Natural killer cell (primary cell): Measurements from ENCODE around the gene FAM110D. TPM values are rescaled to one million over a fixed set of nuclear protein-coding genes. Genes with fewer than 3 reads are reported as not detected.

Experiments
- ATAC-seq, 3 donors: fragments of 150-1000 bp in 2 of 3; fragments of 200-7000 bp in 1 of 3; cut with Tn5 transposase; 1 replicate in 1 of 3; 2 replicates in 2 of 3; pipeline ENCODE4 v1.10.0; 2021; ENCODE audit warnings: mild to moderate bottlenecking in 2 of 3, moderate library complexity in 2 of 3
- DNase-seq, 2 donors: peaks; one replicate each; pipeline versions ENCODE4 v3.0.0 to v3.0.0-alpha.2; 2013 to 2021; ENCODE audit warnings: mixed read lengths in 1 of 2
- H3K27ac ChIP-seq: one replicate; pipeline ENCODE4 v1.5.1; 2013; ENCODE audit warnings: mild to moderate bottlenecking, low read length
- H3K27me3 ChIP-seq: one replicate; pipeline ENCODE4 v1.6.1; 2013; ENCODE audit warnings: low read length; ENCODE audit not compliant: control insufficient read depth, insufficient read depth
- H3K36me3 ChIP-seq: one replicate; pipeline ENCODE4 v1.6.1; 2013; ENCODE audit warnings: low read length; ENCODE audit not compliant: control insufficient read depth, insufficient read depth
- H3K4me1 ChIP-seq: one replicate; pipeline ENCODE4 v1.6.1; 2013; ENCODE audit warnings: low read length; ENCODE audit not compliant: control insufficient read depth, insufficient read depth
- H3K4me3 ChIP-seq: one replicate; pipeline ENCODE4 v1.5.1; 2013; ENCODE audit warnings: low read length
- H3K9me3 ChIP-seq: one replicate; pipeline ENCODE4 v1.6.1; 2013; ENCODE audit warnings: low read length; ENCODE audit not compliant: control insufficient read depth, insufficient read depth
- H3K27ac Mint-ChIP-seq, 2 donors: one replicate each; pipeline ENCODE4 v1.8.0; 2022; ENCODE audit warnings: mild to moderate bottlenecking in 2 of 2, mixed read lengths in 2 of 2, moderate library complexity in 1 of 2
- H3K27me3 Mint-ChIP-seq, 2 donors: one replicate each; pipeline ENCODE4 v1.8.0; 2022; ENCODE audit warnings: low read depth in 2 of 2, mixed read lengths in 2 of 2
- H3K36me3 Mint-ChIP-seq: one replicate; pipeline ENCODE4 v1.8.0; 2022; ENCODE audit warnings: mixed read lengths
- H3K4me1 Mint-ChIP-seq, 2 donors: one replicate each; pipeline ENCODE4 v1.8.0; 2022; ENCODE audit warnings: mixed read lengths in 2 of 2
- H3K4me3 Mint-ChIP-seq: one replicate; pipeline ENCODE4 v1.8.0; 2022; ENCODE audit warnings: mild to moderate bottlenecking, moderate library complexity, mixed read lengths
- H3K9me3 Mint-ChIP-seq, 2 donors: one replicate each; pipeline ENCODE4 v1.8.0; 2022; ENCODE audit warnings: mixed read lengths in 2 of 2
- CTCF ChIP-seq: fragments of 200-600 bp; IDR thresholded peaks from one replicate; pipeline ENCODE4 v1.8.0; 2022; ENCODE audit warnings: antibody characterized with exemption
- WGBS: methylation state at CpG from one replicate; pipeline ENCODE4 v1.1.7; 2013; ENCODE audit warnings: missing lambda C conversion rate; ENCODE audit not compliant: insufficient coverage; 5-methylcytosine and 5-hydroxymethylcytosine counted together
- intact Hi-C: fragments of 100-400 bp; cut with micrococcal nuclease; formaldehyde crosslinking; loops from one replicate; pipeline ENCODE4 v1.14.2; 2022
- total RNA-seq, 4 donors: library from RNA; stranded (reverse); fragments of 120-200 nt in 1 of 4; gene quantifications; one replicate each; pipeline versions ENCODE4 v1.2.3 to v1.2.4, GENCODE V29; 2013 to 2022

FAM110D gene
- total RNA-seq, 3 donors from 2014 or later (not counting 1 experiment from before 2014, with no cell fraction given), result not detected

- Histone ChIP-seq H3K4me1 (no peaks in the 10 kb centered on the region), H3K36me3 (no peaks in the 10 kb centered on the region), H3K4me3 (no peak overlapping the region), H3K9me3 (no peaks in the 10 kb centered on the region), H3K27ac (no peak overlapping the region), H3K27me3 (no peaks in the 10 kb centered on the region)
- TF ChIP-seq CTCF, result no peak
- DNase-seq, result no peak
- no peaks in the 10 kb centered on the region for H3K36me3 Mint-ChIP-seq
- H3K27ac Mint-ChIP-seq, result no peak overlapping the region
- intact Hi-C loops, result no loop called here
- 75% methylated on average over 2 of the region's 3 CpGs for WGBS
- H3K4me1 Mint-ChIP-seq, result peaks cover 0 to 4% of the 10 kb centered on the region in 2 donors
- no peak overlapping the region for H3K4me3 Mint-ChIP-seq
- H3K27me3 Mint-ChIP-seq, result peaks cover 7 to 12% of the 10 kb centered on the region in 2 donors
- no peaks in the 10 kb centered on the region for H3K9me3 Mint-ChIP-seq
- no peak for ATAC-seq
These were observed 36.9 kb downstream of the FAM110D start for GRCh38 chr1:26195805-26196204.

- Mint-ChIP-seq H3K9me3 (no peaks in the 10 kb centered on the region), H3K36me3 (no peaks in the 10 kb centered on the region), H3K4me1 (peaks cover 6 to 7% of the 10 kb centered on the region in 2 donors), H3K27ac (no peak overlapping the region), H3K27me3 (peaks cover 9 to 12% of the 10 kb centered on the region in 2 donors), H3K4me3 (no peak overlapping the region)
- Histone ChIP-seq H3K4me1 (peaks cover 5% of the 10 kb centered on the region), H3K9me3 (no peaks in the 10 kb centered on the region), H3K27ac (no peak overlapping the region), H3K27me3 (no peaks in the 10 kb centered on the region), H3K4me3 (no peak overlapping the region), H3K36me3 (no peaks in the 10 kb centered on the region)
- intact Hi-C loops, result no loop called here
- DNase-seq (no peak), ATAC-seq (no peak)
- 86% methylated on average over 3 of the region's 3 CpGs for WGBS
- TF ChIP-seq CTCF, result no peak
These were observed 38.4 kb downstream of the FAM110D start for GRCh38 chr1:26197301-26197700.

GRCh38 chr1:26197813-26198212 lies 38.9 kb downstream of the FAM110D start:
- Mint-ChIP-seq H3K4me1 (peaks cover 6 to 8% of the 10 kb centered on the region in 2 donors), H3K27ac (no peak overlapping the region), H3K36me3 (no peaks in the 10 kb centered on the region), H3K27me3 (peaks cover 9 to 12% of the 10 kb centered on the region in 2 donors), H3K4me3 (no peak overlapping the region), H3K9me3 (no peaks in the 10 kb centered on the region)
- H3K36me3 ChIP-seq, result no peaks in the 10 kb centered on the region
- no peak for TF ChIP-seq CTCF
- intact Hi-C loops, result no loop called here
- H3K4me1 ChIP-seq, result peaks cover 8% of the 10 kb centered on the region
- DNase-seq, result no peak
- no peaks in the 10 kb centered on the region for H3K9me3 ChIP-seq
- WGBS, result 91% methylated on average over 11 of the region's 11 CpGs
- H3K4me3 ChIP-seq, result no peak overlapping the region
- H3K27ac ChIP-seq, result no peak overlapping the region
- no peaks in the 10 kb centered on the region for H3K27me3 ChIP-seq
- no peak for ATAC-seq

GRCh38 chr1:26200413-26200812 lies 41.5 kb downstream of the FAM110D start:
- WGBS, result 96% methylated on average over 5 of the region's 5 CpGs
- Mint-ChIP-seq H3K27me3 (peaks cover 11 to 12% of the 10 kb centered on the region in 2 donors), H3K9me3 (no peaks in the 10 kb centered on the region), H3K27ac (no peak overlapping the region), H3K4me1 (peaks cover 6 to 8% of the 10 kb centered on the region in 2 donors), H3K4me3 (no peak overlapping the region), H3K36me3 (no peaks in the 10 kb centered on the region)
- TF ChIP-seq CTCF, result no peak
- Histone ChIP-seq H3K36me3 (no peaks in the 10 kb centered on the region), H3K27me3 (no peaks in the 10 kb centered on the region), H3K27ac (no peak overlapping the region), H3K4me1 (peaks cover 8% of the 10 kb centered on the region), H3K9me3 (no peaks in the 10 kb centered on the region), H3K4me3 (no peak overlapping the region)
- intact Hi-C loops, result no loop called here
- ATAC-seq, result no peak
- no peak for DNase-seq
